Lung (tissue), 12 donors: ENCODE results near the gene PKN2. TPM values are rescaled to one million over a fixed set of nuclear protein-coding genes. Genes with fewer than 3 reads are reported as not detected.

Source experiments
- ATAC-seq: fragments of 200-7000 bp; cut with Tn5 transposase; one replicate; pipeline ENCODE4 v1.9.1; 2020; ENCODE audit warnings: moderate number of reproducible peaks; ENCODE audit not compliant: insufficient read depth, low FRiP score
- DNase-seq, 3 donors: peaks; one replicate each; pipeline ENCODE4 v3.0.0-alpha.2; 2013 to 2017
- H3K27ac ChIP-seq, 2 donors: one replicate each; pipeline ENCODE4 v1.5.1; 2013; ENCODE audit warnings: mild to moderate bottlenecking in 2 of 2, moderate library complexity in 2 of 2, control low read depth in 1 of 2, inconsistent platforms in 1 of 2, low read depth in 1 of 2, low read length in 1 of 2
- H3K27me3 ChIP-seq, 3 donors: one replicate each; pipeline ENCODE4 v1.5.1; 2013; ENCODE audit warnings: low read length in 2 of 3; ENCODE audit not compliant: control insufficient read depth in 3 of 3, insufficient read depth in 3 of 3
- H3K36me3 ChIP-seq, 4 donors: one replicate each; pipeline ENCODE4 v1.5.1; 2013; ENCODE audit warnings: low read length in 4 of 4, mild to moderate bottlenecking in 1 of 4, moderate library complexity in 1 of 4; ENCODE audit not compliant: control insufficient read depth in 4 of 4, insufficient read depth in 4 of 4
- H3K4me1 ChIP-seq, 5 donors: one replicate each; pipeline ENCODE4 v1.5.1; 2013; ENCODE audit warnings: low read length in 5 of 5, mild to moderate bottlenecking in 2 of 5, moderate library complexity in 1 of 5; ENCODE audit not compliant: control insufficient read depth in 5 of 5, insufficient read depth in 5 of 5
- H3K4me3 ChIP-seq: one replicate; pipeline ENCODE4 v1.5.1; 2013; ENCODE audit warnings: mild to moderate bottlenecking, control low read depth, moderate library complexity
- H3K9ac ChIP-seq, 2 donors: one replicate each; pipeline ENCODE4 v1.5.1; 2013; ENCODE audit warnings: low read length in 2 of 2, control low read depth in 1 of 2; ENCODE audit not compliant: insufficient read depth in 1 of 2
- H3K9me3 ChIP-seq, 4 donors: one replicate each; pipeline ENCODE4 v1.5.1; 2013; ENCODE audit warnings: low read length in 3 of 4, mild to moderate bottlenecking in 1 of 4, moderate library complexity in 1 of 4; ENCODE audit not compliant: control insufficient read depth in 4 of 4, insufficient read depth in 3 of 4
- WGBS, 2 donors: extraction: QIAGEN DNeasy Blood & Tissue Kit; methylation state at CpG; one replicate each; pipeline ENCODE4 v1.1.7; 2013; 5-methylcytosine and 5-hydroxymethylcytosine counted together
- polyA plus RNA-seq, 2 donors: library from polyadenylated mRNA; stranded (reverse); fragments of 200-250 nt; gene quantifications; one replicate each; pipeline ENCODE4 v1.2.1, GENCODE V29; 2013
- total RNA-seq, 2 donors: library from RNA; depleted of rRNA in 1 of 2; stranded (reverse); fragments of >200 nt in 1 of 2; gene quantifications; one replicate each; pipeline ENCODE4 v1.2.1, GENCODE V29; 2014 to 2021
- TF ChIP-seq, protein P1 (sequence below): IDR thresholded peaks from 2 replicates; pipeline ENCODE4 v1.5.1; 2012; ENCODE audit warnings: mild to moderate bottlenecking; ENCODE audit errors: control extremely low read depth, extremely low read depth
- donor health status: control.
- donor health status: control.
- donor health status: Bipolar disorder and iron deficiency.
- donor health status: healthy.
- donor health status: DM: yes; HTN: yes; CAD: no.

The PKN2 gene
- total and polyA plus RNA-seq, 4 donors: 9.5 to 130 (median 24.8) TPM

DNA sequence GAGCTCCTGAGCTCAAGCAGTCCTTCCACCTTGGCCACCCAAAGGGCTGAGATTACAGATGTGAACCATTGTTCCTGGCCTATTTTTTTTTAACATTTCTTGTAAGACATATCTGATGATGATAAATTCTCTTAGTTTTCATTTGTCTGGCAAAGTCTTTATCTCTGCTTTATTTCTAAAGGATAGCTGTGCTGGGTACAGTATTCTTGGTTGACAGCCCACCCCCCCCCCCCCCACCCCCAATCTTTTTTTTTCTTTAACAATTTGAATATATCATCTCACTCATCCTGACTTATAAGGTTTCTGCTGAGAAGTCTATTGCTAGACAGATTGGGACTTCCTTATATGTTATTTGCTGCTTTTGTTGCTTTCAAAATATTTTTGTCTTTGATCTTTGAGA, 51.3 kb downstream of the PKN2 start:
- no peak for DNase-seq
- peaks cover 0 to 19% (median 8%) of the 10 kb centered on the region in 5 donors for H3K4me1 ChIP-seq
- no peak overlapping the region for H3K27ac ChIP-seq
- H3K9me3 ChIP-seq: peaks cover 0 to 16% (median 0%) of the 10 kb centered on the region in 4 donors
- H3K36me3 ChIP-seq: peaks cover 0 to 15% (median 6%) of the 10 kb centered on the region in 4 donors
- H3K27me3 ChIP-seq: no peaks in the 10 kb centered on the region
- H3K4me3 ChIP-seq: no peak overlapping the region
- no peak overlapping the region for H3K9ac ChIP-seq
- TF ChIP-seq, protein P1, sequence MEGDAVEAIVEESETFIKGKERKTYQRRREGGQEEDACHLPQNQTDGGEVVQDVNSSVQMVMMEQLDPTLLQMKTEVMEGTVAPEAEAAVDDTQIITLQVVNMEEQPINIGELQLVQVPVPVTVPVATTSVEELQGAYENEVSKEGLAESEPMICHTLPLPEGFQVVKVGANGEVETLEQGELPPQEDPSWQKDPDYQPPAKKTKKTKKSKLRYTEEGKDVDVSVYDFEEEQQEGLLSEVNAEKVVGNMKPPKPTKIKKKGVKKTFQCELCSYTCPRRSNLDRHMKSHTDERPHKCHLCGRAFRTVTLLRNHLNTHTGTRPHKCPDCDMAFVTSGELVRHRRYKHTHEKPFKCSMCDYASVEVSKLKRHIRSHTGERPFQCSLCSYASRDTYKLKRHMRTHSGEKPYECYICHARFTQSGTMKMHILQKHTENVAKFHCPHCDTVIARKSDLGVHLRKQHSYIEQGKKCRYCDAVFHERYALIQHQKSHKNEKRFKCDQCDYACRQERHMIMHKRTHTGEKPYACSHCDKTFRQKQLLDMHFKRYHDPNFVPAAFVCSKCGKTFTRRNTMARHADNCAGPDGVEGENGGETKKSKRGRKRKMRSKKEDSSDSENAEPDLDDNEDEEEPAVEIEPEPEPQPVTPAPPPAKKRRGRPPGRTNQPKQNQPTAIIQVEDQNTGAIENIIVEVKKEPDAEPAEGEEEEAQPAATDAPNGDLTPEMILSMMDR: no peak
- ATAC-seq: no peak

DNA sequence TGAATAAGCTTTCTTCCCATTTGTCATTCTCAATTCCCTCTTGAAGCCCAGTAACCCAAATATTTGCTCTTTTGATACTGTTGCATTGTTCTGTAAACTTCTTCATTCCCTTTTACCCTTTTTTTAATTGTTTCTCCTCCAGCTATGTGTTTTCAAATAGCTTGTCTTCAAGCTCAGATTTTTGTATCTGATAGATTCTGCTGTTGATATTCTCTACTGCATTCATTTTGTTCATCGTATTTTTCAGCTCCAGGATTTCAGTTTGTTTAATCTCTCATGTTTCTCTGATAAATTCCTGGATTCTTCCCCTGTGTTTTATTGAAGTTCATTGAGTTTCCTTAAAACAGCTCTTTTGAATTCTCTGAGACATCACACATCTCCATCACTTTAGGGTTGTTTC, 51.8 kb downstream of the PKN2 start:
- H3K27me3 ChIP-seq: no peaks in the 10 kb centered on the region
- no peak for DNase-seq
- H3K9ac ChIP-seq: no peak overlapping the region
- H3K36me3 ChIP-seq: peaks cover 0 to 15% (median 6%) of the 10 kb centered on the region in 4 donors
- TF ChIP-seq, protein P1: no peak
- H3K4me3 ChIP-seq: no peak overlapping the region
- H3K4me1 ChIP-seq: peaks cover 0 to 14% (median 5%) of the 10 kb centered on the region in 5 donors
- peaks cover 0 to 16% (median 0%) of the 10 kb centered on the region in 4 donors for H3K9me3 ChIP-seq
- ATAC-seq: no peak
- WGBS, 2 donors: 95 to 98% methylated on average over 1 of the region's 1 CpG
- H3K27ac ChIP-seq: no peak overlapping the region

DNA sequence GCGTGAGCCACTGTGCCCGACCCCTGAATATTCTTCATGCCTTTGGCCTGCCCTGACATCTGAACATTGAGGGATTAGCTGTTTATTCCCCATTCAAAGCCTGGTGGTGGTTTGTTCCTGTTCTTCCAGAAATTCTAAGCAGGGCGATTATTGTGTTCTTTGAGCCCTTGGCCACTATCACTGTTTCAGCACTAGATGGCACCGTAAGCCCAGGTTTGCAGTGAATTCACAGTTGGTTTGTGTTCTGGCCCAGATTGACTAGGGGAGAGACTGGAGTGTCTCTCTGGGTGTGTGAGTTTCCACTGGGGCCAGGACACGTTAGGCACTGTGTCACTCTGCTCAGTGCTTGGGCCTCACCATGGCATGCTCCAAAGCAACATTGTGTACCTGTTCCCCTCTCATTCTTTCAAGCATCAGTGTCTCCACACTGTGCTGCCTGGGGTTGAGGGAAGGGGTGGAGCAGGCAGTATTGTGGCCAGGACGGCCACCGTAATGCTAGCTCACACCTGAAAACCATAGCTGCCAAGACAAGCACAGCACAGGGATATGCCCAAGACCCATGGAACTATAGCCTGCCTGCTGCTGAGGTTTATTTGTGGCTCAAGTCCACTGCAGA, 52.7 kb downstream of the PKN2 start:
- TF ChIP-seq, protein P1: no peak
- Histone ChIP-seq H3K9me3 (peaks cover 0 to 16% (median 0%) of the 10 kb centered on the region in 4 donors), H3K27me3 (no peaks in the 10 kb centered on the region), H3K4me3 (no peak overlapping the region), H3K36me3 (peaks cover 0 to 15% (median 6%) of the 10 kb centered on the region in 4 donors), H3K9ac (no peak overlapping the region), H3K4me1 (peaks cover 0 to 8% (median 3%) of the 10 kb centered on the region in 5 donors), H3K27ac (no peak overlapping the region)
- ATAC-seq: peak; percentile 47
- 94% methylated on average over 7 of the region's 7 CpGs for WGBS, 2 donors
- DNase-seq: no peak
